ENCODE results near the gene NBDY.
A peak's percentile ranks its signal among the peaks of the same experiment; 100 is the strongest.

DNA sequence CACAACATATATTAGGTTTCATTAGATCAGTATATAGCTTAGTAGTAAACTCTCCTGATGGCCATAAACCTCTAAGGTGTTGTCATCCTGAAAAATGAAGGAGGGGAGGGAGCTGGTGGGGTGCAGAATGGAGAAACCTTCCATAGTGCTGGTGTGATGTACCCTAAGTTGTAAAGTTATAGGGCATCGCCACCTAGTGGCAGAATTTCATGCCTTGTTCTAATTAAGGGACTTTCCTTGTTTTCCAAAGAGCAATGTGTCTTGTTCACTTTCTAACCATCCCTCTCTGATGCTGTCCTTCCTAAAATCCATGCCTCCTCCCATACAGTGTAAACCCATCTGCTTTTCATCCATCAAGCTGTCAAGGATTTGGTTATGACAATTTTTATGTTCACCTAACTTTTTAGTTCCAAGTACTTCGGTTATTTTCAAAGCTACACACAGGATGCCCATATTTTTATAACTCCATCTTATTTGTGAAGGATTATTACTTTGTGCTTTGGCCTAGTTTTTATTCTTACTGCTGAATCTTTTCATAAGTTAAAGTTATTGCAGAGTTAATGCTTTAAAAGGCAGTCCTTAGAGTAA is 4.5 kb downstream of the NBDY start:
- TF ChIP-seq, protein P1, sequence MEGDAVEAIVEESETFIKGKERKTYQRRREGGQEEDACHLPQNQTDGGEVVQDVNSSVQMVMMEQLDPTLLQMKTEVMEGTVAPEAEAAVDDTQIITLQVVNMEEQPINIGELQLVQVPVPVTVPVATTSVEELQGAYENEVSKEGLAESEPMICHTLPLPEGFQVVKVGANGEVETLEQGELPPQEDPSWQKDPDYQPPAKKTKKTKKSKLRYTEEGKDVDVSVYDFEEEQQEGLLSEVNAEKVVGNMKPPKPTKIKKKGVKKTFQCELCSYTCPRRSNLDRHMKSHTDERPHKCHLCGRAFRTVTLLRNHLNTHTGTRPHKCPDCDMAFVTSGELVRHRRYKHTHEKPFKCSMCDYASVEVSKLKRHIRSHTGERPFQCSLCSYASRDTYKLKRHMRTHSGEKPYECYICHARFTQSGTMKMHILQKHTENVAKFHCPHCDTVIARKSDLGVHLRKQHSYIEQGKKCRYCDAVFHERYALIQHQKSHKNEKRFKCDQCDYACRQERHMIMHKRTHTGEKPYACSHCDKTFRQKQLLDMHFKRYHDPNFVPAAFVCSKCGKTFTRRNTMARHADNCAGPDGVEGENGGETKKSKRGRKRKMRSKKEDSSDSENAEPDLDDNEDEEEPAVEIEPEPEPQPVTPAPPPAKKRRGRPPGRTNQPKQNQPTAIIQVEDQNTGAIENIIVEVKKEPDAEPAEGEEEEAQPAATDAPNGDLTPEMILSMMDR (IDR thresholded peaks at IDR 0.05; ENCODE audit: extremely low read depth in 1 of 2, insufficient read depth in 1 of 2, low read depth in 1 of 2, low read length in 2 of 2) = peak; percentile 39 to 43
- TF ChIP-seq POLR2A (IDR thresholded peaks at IDR 0.05; ENCODE audit: low read depth, low read length) (no peak), JUN (IDR thresholded peaks at IDR 0.05; ENCODE audit: borderline replicate concordance, insufficient read depth, insufficient read length, low read depth) (no peak), POLR2AphosphoS5 (IDR thresholded peaks at IDR 0.05; ENCODE audit: insufficient read depth, low read depth, low read length) (no peak), EZH2 (IDR thresholded peaks at IDR 0.05; ENCODE audit: borderline replicate concordance, low read depth, low read length, severe bottlenecking) (no peak)
- TF ChIP-seq, protein P2, sequence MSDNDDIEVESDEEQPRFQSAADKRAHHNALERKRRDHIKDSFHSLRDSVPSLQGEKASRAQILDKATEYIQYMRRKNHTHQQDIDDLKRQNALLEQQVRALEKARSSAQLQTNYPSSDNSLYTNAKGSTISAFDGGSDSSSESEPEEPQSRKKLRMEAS (IDR thresholded peaks at IDR 0.05; ENCODE audit: insufficient read depth, insufficient read length) = no peak
